Heart left ventricle (tissue), 16 donors: ENCODE data around the gene KIRREL3. TPM values are rescaled to one million over a fixed set of nuclear protein-coding genes. Genes with fewer than 3 reads are reported as not detected.
"Not testable (repeated sequence)": the region's sequence is repeated elsewhere in the genome, so short reads cannot be mapped to it uniquely, and the experiment has no call there.

ENCODE experiments used
- ATAC-seq, 4 donors: fragments of 200-7000 bp; cut with Tn5 transposase; one replicate each; pipeline ENCODE4 v1.9.1; 2020 to 2022; ENCODE audit warnings: moderate library complexity in 4 of 4, mild to moderate bottlenecking in 3 of 4, moderate number of reproducible peaks in 1 of 4
- DNase-seq, 5 donors: peaks; one replicate each; pipeline ENCODE4 v3.0.0-alpha.2; 2020
- H3K27ac ChIP-seq, 12 donors: fragments of 200-600 bp; sonication (generic) in 4 of 12; one replicate each; pipeline versions ENCODE4 v1.5.0 to v1.8.0; 2016 to 2022; ENCODE audit warnings: mild to moderate bottlenecking in 2 of 12
- H3K27me3 ChIP-seq, 9 donors: fragments of 200-600 bp; sonication (generic) in 2 of 9; one replicate each; pipeline versions ENCODE4 v1.5.1 to v1.8.0; 2016 to 2022; ENCODE audit warnings: mild to moderate bottlenecking in 3 of 9
- H3K36me3 ChIP-seq, 9 donors: fragments of 200-600 bp; sonication (generic) in 2 of 9; one replicate each; pipeline versions ENCODE4 v1.5.0 to v1.8.0; 2018 to 2022; ENCODE audit warnings: mild to moderate bottlenecking in 2 of 9
- H3K4me1 ChIP-seq, 12 donors: fragments of 200-600 bp; sonication (generic) in 4 of 12; one replicate each; pipeline versions ENCODE4 v1.5.0 to v1.8.0; 2016 to 2022; ENCODE audit warnings: mild to moderate bottlenecking in 3 of 12
- H3K4me3 ChIP-seq, 12 donors: fragments of 200-600 bp; sonication (generic) in 4 of 12; one replicate each; pipeline versions ENCODE4 v1.5.0 to v1.8.0; 2017 to 2022; ENCODE audit warnings: mild to moderate bottlenecking in 9 of 12, moderate library complexity in 4 of 12
- H3K9me3 ChIP-seq, 12 donors: fragments of 200-600 bp; sonication (generic) in 4 of 12; one replicate each; pipeline versions ENCODE4 v1.5.0 to v1.8.0; 2016 to 2022; ENCODE audit warnings: mild to moderate bottlenecking in 1 of 12
- POLR2A ChIP-seq, 2 donors: fragments of 450-650 bp; IDR thresholded peaks; one replicate each; pipeline ENCODE4 v1.6.1; 2017; ENCODE audit warnings: antibody characterized with exemption in 2 of 2, mild to moderate bottlenecking in 2 of 2, moderate library complexity in 2 of 2
- WGBS, 4 donors: extraction: QIAGEN DNeasy Blood & Tissue Kit in 2 of 4; methylation state at CpG; one replicate each; pipeline versions ENCODE4 v1.1.5 to v1.1.7; 2013 to 2018; 5-methylcytosine and 5-hydroxymethylcytosine counted together
- intact Hi-C, 10 donors: fragments of 100-400 bp; cut with DNase I; formaldehyde crosslinking; loops; one replicate each; pipeline versions ENCODE4 v1.11.1 to v1.14.2; 2022
- polyA plus RNA-seq, 2 donors: library from polyadenylated mRNA; stranded (reverse); fragments of 200-250 nt; gene quantifications; one replicate each; pipeline ENCODE4 v1.2.3, GENCODE V29; 2013
- total RNA-seq, 9 donors: library from RNA; depleted of rRNA in 2 of 9; stranded (reverse); fragments of >200 nt in 2 of 9; fragmentation: NEBNext Ultra II Directional in 3 of 9; extraction: Animal tissue kit (Norgen Biotek cat#: 25700) in 3 of 9; gene quantifications; one replicate each; pipeline versions ENCODE4 v1.1.0 to v1.2.4, GENCODE V29; 2016 to 2023
- TF ChIP-seq, protein P1 (sequence below), 12 donors: fragments of 200-600 bp; sonication (generic) in 4 of 12; IDR thresholded peaks; one replicate each; pipeline versions ENCODE4 v1.5.0 to v1.8.0; 2018 to 2022; ENCODE audit warnings: antibody characterized with exemption in 12 of 12, mild to moderate bottlenecking in 5 of 12
- donor health status: ischemic (EF 13 %, LVEDD 7.1; RV severe dilation, severe dysfunction).
- donor health status: healthy with polysubstance abuse.
- donor health status: DM: no; HTN: yes; CAD: no.
- donor health status: DM: no; HTN: no; CAD: no.
- donor health status: ischemic (EF 25% LVEDD 6.9; RV normal size, moderate dysfunction).
- donor health status: ischemic (EF 25% LVEDD 5.7; RV mildly dilated, moderate dysfunction).
- donor health status: healthy.
- donor health status: DM: yes; HTN: yes; CAD: no.
- donor health status: ischemic (EF 35%, LVEDD 5.7; RV mildly dilated, moderate dysfunction).
- donor health status: nonischemic (EF 11% LVEDD 7.7; RV severe dilation, severe dysfunction).
- donor health status: DM: yes; HTN: yes; CAD: no.
- donor health status: PGD.
- donor health status: ischemic (EF 29% LVEDD 5.4; RV normal size, mild dysfunction).
- donor health status: nonischemic (EF 23%, LVEDD 6.1; RV moderate dilation, normal function).

Gene KIRREL3
- total and polyA plus RNA-seq, 11 donors, result 0.08 to 1.3 (median 0.27) TPM

DNA sequence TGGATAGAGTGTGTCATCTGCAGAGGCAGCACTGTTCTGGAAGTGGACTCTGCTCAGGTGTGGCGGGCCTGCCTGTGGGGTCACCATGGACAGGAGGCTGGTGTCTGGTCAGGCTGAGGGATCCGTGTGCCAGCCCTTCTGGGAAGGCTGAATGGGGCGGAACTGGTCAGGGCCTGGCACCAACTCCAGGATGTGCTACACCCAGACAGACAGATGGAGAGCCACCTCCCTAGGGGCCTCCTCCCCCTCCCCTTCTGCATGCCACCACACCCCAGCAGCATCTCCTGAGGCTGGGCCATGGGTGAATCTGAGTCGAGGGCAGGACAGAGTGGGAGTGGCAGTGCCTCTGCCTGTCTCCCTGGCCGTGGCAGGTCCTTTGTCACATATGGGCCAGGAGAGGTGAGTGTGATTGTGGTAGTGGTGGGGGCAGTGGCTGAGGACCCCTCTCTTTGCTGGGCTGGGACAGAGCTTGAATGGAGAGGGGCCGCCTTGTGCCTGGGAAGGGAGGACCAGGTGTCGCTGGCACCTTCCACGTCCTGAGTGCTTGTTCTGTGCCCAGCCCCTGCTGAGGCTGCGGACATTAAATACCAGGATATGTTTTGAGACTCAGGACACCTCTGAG is 616.0 kb downstream of the KIRREL3 start:
- Histone ChIP-seq H3K36me3 (peaks cover 0 to 3% (median 0%) of the 10 kb centered on the region in 9 donors), H3K27me3 (no peaks in the 10 kb centered on the region), H3K4me3 (no peak overlapping the region), H3K9me3 (no peaks in the 10 kb centered on the region), H3K27ac (no peak overlapping the region), H3K4me1 (peaks cover 4 to 67% (median 25%) of the 10 kb centered on the region in 12 donors)
- TF ChIP-seq POLR2A (IDR thresholded peaks at IDR 0.05), result no peak
- TF ChIP-seq, protein P1, sequence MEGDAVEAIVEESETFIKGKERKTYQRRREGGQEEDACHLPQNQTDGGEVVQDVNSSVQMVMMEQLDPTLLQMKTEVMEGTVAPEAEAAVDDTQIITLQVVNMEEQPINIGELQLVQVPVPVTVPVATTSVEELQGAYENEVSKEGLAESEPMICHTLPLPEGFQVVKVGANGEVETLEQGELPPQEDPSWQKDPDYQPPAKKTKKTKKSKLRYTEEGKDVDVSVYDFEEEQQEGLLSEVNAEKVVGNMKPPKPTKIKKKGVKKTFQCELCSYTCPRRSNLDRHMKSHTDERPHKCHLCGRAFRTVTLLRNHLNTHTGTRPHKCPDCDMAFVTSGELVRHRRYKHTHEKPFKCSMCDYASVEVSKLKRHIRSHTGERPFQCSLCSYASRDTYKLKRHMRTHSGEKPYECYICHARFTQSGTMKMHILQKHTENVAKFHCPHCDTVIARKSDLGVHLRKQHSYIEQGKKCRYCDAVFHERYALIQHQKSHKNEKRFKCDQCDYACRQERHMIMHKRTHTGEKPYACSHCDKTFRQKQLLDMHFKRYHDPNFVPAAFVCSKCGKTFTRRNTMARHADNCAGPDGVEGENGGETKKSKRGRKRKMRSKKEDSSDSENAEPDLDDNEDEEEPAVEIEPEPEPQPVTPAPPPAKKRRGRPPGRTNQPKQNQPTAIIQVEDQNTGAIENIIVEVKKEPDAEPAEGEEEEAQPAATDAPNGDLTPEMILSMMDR (IDR thresholded peaks at IDR 0.05), result no peak
- WGBS, 4 donors, result 68 to 86% (median 75%) methylated on average over 6 to 9 of the region's 9 CpGs
- no peak for ATAC-seq
- no peak for DNase-seq
- intact Hi-C loops, result no loop called here

DNA sequence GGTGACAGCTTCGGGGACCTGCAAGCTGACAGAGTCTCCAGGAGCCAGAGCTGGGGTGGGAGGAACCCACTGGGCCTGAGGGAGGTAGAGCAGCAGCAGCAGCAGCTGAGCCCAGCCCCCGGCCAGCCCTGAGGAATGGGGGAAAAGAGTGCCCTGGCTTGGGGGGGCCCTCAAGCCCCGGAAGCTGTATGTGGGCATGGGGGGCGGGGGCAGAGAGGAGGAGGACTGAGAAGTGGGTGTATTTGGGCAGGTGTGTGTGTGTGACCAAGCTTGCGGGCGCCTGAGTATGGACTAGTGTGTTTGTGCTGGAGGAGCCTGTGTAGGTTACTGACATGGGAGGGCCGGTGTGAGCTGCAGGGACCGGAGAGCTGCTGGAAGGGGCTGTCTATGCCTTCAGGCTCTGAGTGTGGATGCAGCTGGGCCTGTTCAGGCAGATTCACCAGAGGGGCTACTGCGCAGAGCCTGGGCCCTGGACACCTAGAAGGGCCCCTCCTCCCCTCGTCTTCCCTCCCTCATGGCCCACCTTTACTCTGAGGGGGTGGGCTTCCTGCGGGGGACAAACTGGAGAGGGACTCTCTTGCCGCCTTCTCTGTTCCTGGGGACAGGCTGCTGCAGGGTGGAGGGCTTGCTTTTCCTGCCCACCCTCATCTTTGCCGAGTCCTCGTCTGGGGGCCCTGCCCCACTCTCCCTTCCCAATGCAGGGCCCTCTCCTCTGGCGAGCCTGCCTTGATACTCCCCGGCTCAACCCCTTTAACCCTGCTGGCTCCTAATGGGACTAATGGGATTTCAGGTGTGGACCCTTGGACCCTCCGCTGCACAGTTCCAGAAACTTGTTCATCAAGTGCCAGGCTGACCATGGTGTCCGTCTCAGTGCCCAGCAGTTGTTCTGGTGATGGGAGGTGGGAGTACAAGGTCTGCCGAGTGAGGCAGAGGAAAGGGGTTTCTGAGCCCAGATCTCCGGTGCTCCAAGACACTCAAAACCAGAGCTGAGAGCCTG is 616.9 kb downstream of the KIRREL3 start:
- H3K27me3 ChIP-seq, result no peaks in the 10 kb centered on the region
- no peak overlapping the region for H3K4me3 ChIP-seq
- H3K27ac ChIP-seq, result peak overlapping the region in 1 of 12 donors; percentile 28
- peaks cover 4 to 76% (median 34%) of the 10 kb centered on the region in 12 donors for H3K4me1 ChIP-seq
- H3K9me3 ChIP-seq, result no peaks in the 10 kb centered on the region
- ATAC-seq (no peak), DNase-seq (no peak)
- peaks cover 0 to 3% (median 0%) of the 10 kb centered on the region in 9 donors for H3K36me3 ChIP-seq
- intact Hi-C loops, result no loop called here
- TF ChIP-seq POLR2A (IDR thresholded peaks at IDR 0.05), result no peak
- TF ChIP-seq, protein P1 (IDR thresholded peaks at IDR 0.05), result no peak
- 78 to 86% (median 83%) methylated on average over 16 to 20 of the region's 20 CpGs for WGBS, 4 donors

DNA sequence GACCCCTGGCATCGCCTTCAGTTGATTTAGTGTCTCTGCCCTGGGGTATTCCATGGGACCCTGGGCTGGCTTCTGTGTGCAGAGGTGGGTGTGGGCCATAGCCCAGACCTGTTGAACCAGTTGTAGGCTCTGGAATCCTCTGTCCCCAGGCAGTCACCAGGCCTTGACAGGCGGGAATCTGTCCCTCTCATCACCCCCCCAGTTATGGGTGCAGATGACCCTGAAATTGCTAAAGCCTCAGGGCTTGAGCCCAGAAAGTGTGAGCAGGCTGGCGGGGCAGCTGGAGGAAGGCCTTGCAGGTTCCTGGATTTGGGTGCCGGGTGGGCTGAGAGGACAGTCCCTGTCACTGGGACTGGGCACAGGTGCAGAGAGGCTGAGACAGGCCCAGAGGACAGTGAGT is 617.9 kb downstream of the KIRREL3 start:
- H3K4me3 ChIP-seq, H3K27ac ChIP-seq, DNase-seq, H3K36me3 ChIP-seq, H3K9me3 ChIP-seq, H3K27me3 ChIP-seq, intact Hi-C loops, ATAC-seq: not testable (repeated sequence)
- peaks cover 0 to 74% (median 33%) of the 10 kb centered on the region in 12 donors for H3K4me1 ChIP-seq
- WGBS, 4 donors, result 92 to 100% (median 95%) methylated on average over 2 to 4 of the region's 4 CpGs; no CpG with 5 or more reads in 1 of the 4 donors

DNA sequence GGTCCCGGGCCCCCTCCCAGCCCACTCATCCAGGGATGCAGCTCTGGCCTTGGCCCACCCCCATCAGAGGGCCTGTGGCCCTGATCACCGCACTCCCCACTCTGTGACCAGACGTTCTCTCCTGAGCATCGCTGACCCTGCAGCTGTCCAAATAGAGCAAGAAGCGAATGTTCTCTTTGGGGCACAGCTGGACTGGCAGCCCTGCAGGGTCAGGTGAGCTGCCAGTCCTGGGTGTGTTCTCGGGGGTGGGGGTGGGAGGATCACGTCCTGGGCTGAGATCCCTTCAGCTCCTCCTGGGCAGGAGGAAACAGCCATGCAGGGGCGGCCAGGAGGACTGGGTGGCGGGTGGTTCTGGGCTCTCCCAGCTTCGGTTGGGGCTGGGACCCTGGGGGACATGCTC is 618.6 kb downstream of the KIRREL3 start:
- H3K27ac ChIP-seq, H3K9me3 ChIP-seq, DNase-seq, H3K4me3 ChIP-seq, H3K36me3 ChIP-seq, intact Hi-C loops, H3K27me3 ChIP-seq: not testable (repeated sequence)
- 51 to 82% (median 57%) methylated on average over 4 to 6 of the region's 10 CpGs; no CpG with 5 or more reads in 1 of the 4 donors for WGBS, 4 donors
- ATAC-seq, result peak; percentile 1 to 39 (median 6)
- peaks cover 0 to 67% (median 27%) of the 10 kb centered on the region in 12 donors for H3K4me1 ChIP-seq

DNA sequence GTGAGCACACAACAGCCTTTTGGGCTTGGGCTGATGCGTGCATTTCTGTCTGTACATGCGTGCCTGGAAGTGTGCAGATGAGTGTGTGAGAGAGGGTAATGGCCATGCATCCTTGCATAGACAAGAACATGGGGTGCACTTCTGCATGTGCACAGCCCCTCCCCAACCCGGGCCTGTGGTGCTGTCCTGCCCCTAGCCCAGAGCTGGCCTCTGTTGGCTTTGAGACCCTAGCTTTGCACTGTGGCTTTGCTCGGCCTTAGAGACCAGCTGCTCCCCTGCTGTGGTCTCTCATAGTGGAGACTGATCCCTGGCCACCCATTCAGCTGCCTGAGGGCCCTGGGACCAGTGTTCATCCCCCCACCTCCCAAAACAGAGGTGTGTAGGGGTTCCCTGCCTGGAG is 619.7 kb downstream of the KIRREL3 start:
- Histone ChIP-seq H3K4me3 (no peak overlapping the region), H3K4me1 (peaks cover 0 to 65% (median 25%) of the 10 kb centered on the region in 12 donors), H3K27ac (no peak overlapping the region), H3K36me3 (peaks cover 0 to 3% (median 0%) of the 10 kb centered on the region in 9 donors), H3K27me3 (no peaks in the 10 kb centered on the region), H3K9me3 (no peaks in the 10 kb centered on the region)
- DNase-seq (no peak), ATAC-seq (no peak)
- 83 to 95% (median 89%) methylated on average over 3 to 4 of the region's 4 CpGs for WGBS, 4 donors
- intact Hi-C loops, result no loop called here
- TF ChIP-seq, protein P1 (IDR thresholded peaks at IDR 0.05), result no peak
- TF ChIP-seq POLR2A (IDR thresholded peaks at IDR 0.05), result no peak
